GM18873 (cell line): ENCODE measurements around the gene GNB1.

Source experiments
- ATAC-seq: cut with Tn5 transposase; IDR thresholded peaks from one replicate; pipeline ENCODE4 v1.9.1; 2021; ENCODE audit warnings: mild to moderate bottlenecking, moderate library complexity, moderate number of reproducible peaks; ENCODE audit not compliant: unreplicated experiment, low FRiP score

The GNB1 gene

GRCh38 chr1:1910651-1911331, 19.9 kb upstream of the GNB1 start:
- no peak for ATAC-seq

GRCh38 chr1:1910033-1910465, 19.2 kb upstream of the GNB1 start:
- ATAC-seq: no peak

GRCh38 chr1:1908506-1908791, 17.6 kb upstream of the GNB1 start:
- peak; percentile 6 for ATAC-seq

- ATAC-seq: no peak
Observed at GRCh38 chr1:1907098-1907736, 16.3 kb upstream of the GNB1 start.

GRCh38 chr1:1906185-1907097, 15.6 kb upstream of the GNB1 start:
- no peak for ATAC-seq

- ATAC-seq: no peak
Observed at GRCh38 chr1:1903224-1903623, 12.3 kb upstream of the GNB1 start.

GRCh38 chr1:1901641-1902294, 10.9 kb upstream of the GNB1 start:
- no peak for ATAC-seq

- ATAC-seq: no peak
Observed at GRCh38 chr1:1900883-1901640, 10.2 kb upstream of the GNB1 start.

- ATAC-seq: no peak
Observed at GRCh38 chr1:1899967-1900327, 9.1 kb upstream of the GNB1 start.

GRCh38 chr1:1899266-1899966, 8.5 kb upstream of the GNB1 start:
- ATAC-seq: no peak

- no peak for ATAC-seq
Observed at GRCh38 chr1:1898246-1898933, 7.5 kb upstream of the GNB1 start.

- no peak for ATAC-seq
Observed at GRCh38 chr1:1895456-1896336, 4.8 kb upstream of the GNB1 start.

GRCh38 chr1:1895060-1895418, 4.2 kb upstream of the GNB1 start:
- no peak for ATAC-seq

- no peak for ATAC-seq
Observed at GRCh38 chr1:1894354-1895059, 3.6 kb upstream of the GNB1 start.

- no peak for ATAC-seq
Observed at GRCh38 chr1:1893997-1894353, 3.1 kb upstream of the GNB1 start.

- no peak for ATAC-seq
Observed at GRCh38 chr1:1893291-1893985, 2.6 kb upstream of the GNB1 start.

GRCh38 chr1:1892763-1893120, 1.9 kb upstream of the GNB1 start:
- no peak for ATAC-seq
